Activated CD8-positive, alpha-beta memory T cell treated with anti-CD3 and anti-CD28 coated beads for 24 hours (primary cell): ENCODE results near the gene UBE4B.
"Not testable (repeated sequence)": the region's sequence is repeated elsewhere in the genome, so short reads cannot be mapped to it uniquely, and the experiment has no call there.

Source experiments
- DNase-seq: peaks from one replicate; pipeline ENCODE4 v3.0.0-alpha.2; 2020

UBE4B gene

GRCh38 chr1:10179406-10180091 is 146.8 kb downstream of the UBE4B start:
- DNase-seq: no peak

GRCh38 chr1:10181154-10181553 is 148.4 kb downstream of the UBE4B start:
- DNase-seq: no peak

GRCh38 chr1:10185759-10186158 is 153.0 kb downstream of the UBE4B start:
- DNase-seq: no peak

- DNase-seq: no peak
Measured at GRCh38 chr1:10186331-10187025, 153.7 kb downstream of the UBE4B start.

- no peak for DNase-seq
Measured at GRCh38 chr1:10187026-10187334, 154.2 kb downstream of the UBE4B start.

GRCh38 chr1:10188133-10188650 is 155.4 kb downstream of the UBE4B start:
- no peak for DNase-seq

GRCh38 chr1:10189659-10190058 is 156.9 kb downstream of the UBE4B start:
- no peak for DNase-seq

DNA sequence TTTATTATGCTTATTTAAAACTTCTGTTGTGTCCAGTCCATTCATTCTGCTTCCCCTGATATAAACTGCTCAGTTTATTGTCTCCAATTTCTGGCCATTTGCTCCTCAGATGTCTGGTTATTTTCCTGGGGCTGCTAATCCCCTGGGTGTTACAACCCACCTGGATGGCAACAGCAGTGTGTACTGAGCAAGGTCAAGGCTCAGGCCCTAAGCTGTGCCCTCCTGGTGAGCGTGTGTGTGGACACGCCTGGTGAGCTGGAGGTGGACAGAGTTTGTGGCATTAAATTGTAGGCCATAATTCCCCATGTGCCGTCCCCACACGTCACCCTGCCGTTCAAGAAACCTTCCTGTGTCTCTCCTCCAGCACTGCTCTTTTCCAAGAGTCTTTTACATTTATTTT is 159.5 kb downstream of the UBE4B start:
- DNase-seq: no peak

DNA sequence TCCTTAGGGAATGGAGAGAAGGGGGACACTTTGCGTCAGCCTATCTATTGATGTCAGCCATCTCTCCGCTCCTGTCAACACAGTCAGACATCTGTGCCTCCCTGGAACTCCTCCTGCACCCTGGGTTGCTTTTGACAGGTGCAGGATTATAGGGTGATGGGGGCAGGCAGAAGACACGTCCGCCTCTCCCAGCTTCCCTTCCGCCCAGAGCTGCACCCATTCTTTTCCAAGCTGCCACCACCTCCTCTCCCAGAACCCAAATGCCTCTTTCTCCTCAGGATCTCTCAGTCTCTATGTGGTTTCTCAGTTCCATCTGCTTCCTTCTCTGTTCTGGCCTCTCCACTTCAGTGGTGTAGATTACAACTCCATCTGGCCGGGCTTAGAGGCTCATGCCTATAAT is 160.5 kb downstream of the UBE4B start:
- no peak for DNase-seq

GRCh38 chr1:10195570-10195969 is 162.8 kb downstream of the UBE4B start:
- no peak for DNase-seq

- DNase-seq: no peak
Measured at GRCh38 chr1:10196976-10197375, 164.2 kb downstream of the UBE4B start.

- no peak for DNase-seq
Measured at GRCh38 chr1:10200620-10201019, 167.9 kb downstream of the UBE4B start.

DNA sequence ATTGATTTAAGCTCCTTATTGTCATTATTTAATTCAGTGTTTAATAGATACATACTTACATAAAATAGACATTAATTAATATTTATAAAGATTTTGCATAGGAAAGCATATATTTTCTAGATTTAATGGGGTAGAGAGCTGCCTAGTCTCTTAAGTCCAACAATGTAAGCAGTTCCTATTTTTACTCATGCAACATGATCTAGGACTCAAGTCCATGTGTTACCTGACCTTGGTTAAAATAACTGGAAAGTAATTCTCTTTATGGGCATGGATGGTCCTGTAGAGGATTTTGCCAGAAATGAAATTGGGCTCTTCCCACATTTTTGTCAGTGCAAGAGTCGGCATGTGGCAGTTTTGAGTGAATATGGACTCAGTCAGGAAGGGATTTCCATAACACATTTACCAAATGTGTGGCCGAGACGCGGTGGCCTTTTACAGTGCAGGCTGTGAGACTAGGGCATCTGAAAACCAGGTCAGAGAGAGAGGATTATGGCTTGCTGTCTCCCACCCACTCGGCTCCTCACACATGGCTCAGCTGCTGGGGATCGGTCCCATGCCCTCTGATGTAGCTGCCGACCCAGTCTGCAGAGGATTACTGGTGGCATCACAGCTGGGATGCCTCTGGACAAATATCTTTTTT is 171.4 kb downstream of the UBE4B start:
- DNase-seq: no peak

DNA sequence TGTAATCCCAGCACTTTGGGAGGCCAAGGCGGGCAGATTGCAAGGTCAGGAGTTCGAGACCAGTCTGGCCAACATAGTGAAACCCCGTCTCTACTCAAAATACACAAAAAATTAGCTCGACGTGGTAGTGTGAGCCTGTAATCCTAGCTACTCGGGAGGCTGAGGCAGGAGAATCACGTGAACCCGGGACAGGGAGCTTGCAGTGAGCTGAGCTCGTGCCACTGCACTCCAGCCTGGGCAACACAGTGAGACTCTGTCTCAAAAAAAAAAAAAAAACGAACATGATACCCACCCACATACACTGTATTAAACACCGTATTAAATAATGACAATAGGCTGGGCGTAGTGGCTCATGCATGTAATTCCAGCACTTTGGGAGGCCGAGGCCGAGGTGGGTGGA is 172.4 kb downstream of the UBE4B start:
- DNase-seq: not testable (repeated sequence)

GRCh38 chr1:10207810-10208209 is 175.1 kb downstream of the UBE4B start:
- DNase-seq: no peak

DNA sequence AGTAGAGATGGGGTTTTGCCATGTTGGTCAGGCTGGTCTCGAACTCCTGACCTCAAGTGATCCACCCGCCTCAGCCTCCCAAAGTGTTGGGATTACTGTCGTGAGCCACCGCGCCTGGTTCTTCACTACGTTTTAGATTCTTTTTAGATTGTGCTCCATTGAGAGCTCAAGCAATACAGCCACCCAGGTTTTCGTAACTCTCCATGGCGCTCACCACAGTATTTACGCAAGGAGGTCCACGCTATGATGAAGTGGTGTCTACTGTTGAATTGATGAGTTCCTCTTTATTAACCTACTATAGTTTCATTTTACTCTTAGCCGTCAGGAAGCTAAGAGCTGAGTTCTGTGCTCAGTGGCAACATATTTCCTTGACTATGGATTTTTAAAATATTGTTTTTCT is 175.8 kb downstream of the UBE4B start:
- DNase-seq: no peak

DNA sequence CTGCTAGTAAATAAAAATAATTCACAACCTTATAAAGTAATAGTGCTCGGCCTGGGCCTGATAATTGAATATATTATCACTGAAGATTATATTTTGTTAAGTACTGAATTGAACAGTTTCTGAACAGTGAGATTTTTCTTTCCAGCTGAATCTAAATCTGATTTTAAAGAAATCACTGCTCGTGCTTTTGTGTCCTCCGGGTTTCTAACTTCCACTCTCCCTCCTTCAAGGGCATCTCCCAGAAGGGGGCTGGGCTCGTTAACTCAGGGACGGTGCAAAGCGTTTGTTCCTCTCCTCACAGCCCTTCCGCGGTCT is 176.8 kb downstream of the UBE4B start:
- DNase-seq: no peak

- DNase-seq: peak; percentile 98
Measured at GRCh38 chr1:10209905-10210810, 177.4 kb downstream of the UBE4B start, which contains the start of gene KIF1B. Gene KIF1B (plus strand): TSS chr1:10210570. CDS start chr1:10232329, 21,759 bp downstream.

DNA sequence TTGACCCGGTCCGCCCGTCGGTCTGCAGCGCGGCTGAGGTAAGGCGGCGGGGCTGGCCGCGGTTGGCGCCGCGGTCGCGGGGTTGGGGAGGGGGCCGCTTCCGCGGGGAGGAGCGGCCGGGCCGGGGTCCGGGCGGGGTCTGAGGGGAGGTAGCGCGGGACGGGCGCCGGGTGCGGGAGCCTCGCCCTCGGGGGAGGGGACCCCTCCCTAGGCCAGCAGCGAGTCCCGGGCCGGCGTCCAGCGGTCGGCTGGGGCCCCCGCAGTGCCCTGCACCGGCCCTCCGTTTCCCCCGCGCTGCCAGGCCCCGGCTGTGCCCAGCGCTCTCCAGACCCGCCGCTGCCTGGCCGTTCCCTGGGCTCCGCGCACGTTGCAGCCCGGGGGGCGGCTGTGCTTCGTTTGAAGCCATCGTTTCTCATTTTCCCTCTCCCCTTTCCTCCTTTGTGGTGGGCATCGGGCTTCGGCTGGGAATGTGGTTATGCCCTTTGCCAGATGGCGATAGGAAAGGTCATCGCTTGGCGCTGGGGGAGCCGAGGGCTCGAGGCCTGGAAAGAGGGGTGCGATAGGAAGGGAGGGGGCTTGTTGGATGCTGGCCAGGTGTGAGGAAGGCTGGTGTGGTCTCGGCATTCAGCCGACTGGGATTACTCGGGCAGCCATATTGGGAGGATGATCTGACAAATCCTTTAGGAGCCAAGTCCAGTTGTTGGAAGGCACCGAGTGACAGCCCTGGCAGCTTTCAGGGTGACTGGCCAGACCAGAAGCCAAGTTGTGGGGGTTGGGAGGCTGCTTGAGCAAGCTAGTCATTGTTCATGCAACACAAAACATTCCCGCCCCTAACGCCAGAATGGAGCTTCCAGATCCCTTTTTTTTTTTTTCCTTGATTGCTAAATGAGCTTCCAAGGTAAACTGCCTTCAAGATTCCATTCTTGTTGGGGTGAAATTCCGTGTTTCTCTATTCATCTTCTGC is 178.4 kb downstream of the UBE4B start:
- DNase-seq: peak; percentile 65

DNA sequence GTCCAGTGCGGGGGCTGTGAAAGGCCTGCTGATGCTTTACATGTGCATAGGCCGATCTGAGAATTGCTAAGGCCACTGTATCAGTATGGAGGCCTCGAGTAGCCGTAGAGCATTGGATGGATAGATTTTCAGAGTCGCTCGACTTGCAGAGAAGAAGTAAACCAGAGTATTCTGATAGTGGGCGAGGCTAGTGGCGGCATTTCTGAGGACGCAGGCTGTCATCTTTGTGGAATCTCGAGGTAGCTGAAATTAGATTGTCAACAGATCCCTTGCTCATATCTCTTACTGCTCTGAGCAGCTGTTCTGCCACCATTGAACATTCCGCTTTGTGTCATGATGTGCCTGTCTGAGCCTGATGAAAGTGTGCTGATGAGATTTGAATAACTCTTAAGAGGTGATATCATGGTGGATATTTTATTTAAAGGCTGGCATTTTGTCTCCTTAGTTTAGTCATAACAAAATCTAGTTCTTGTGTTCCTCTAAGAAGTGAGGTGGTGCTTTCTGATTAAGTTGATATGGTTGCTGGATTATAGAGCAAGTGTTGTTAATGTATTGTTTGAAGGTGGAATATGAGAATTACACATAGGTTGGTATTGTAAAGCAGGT is 179.2 kb downstream of the UBE4B start:
- no peak for DNase-seq

GRCh38 chr1:10212476-10212875 is 179.7 kb downstream of the UBE4B start:
- no peak for DNase-seq
